H1 (cell line): ENCODE measurements around the gene PACSIN2. TPM values are rescaled to one million over a fixed set of nuclear protein-coding genes. Genes with fewer than 3 reads are reported as not detected.

Experiments used
- CTCF ChIP-seq, 3 experiments: IDR thresholded peaks; 1 replicate in 2 of 3; 2 replicates in 1 of 3; pipeline versions ENCODE4 v1.5.1 to v1.6.1; 2011; ENCODE audit warnings: low read length in 3 of 3, mild to moderate bottlenecking in 3 of 3, inconsistent platforms in 2 of 3, low read depth in 1 of 3, moderate library complexity in 1 of 3; ENCODE audit not compliant: insufficient read depth in 1 of 3; ENCODE audit errors: control extremely low read depth in 1 of 3
- EGR1 ChIP-seq: IDR thresholded peaks from 2 replicates; pipeline ENCODE4 v1.6.1; 2011; ENCODE audit warnings: low read depth, low read length, borderline replicate concordance
- EP300 ChIP-seq, 2 experiments: IDR thresholded peaks; 1 replicate in 1 of 2; 2 replicates in 1 of 2; pipeline ENCODE4 v1.6.1; 2011 to 2012; ENCODE audit warnings: low read depth in 2 of 2, low read length in 2 of 2, mild to moderate bottlenecking in 2 of 2, borderline replicate concordance in 1 of 2, inconsistent platforms in 1 of 2, moderate library complexity in 1 of 2
- JUN ChIP-seq: IDR thresholded peaks from 2 replicates; pipeline ENCODE4 v1.6.1; 2011; ENCODE audit warnings: low read depth, mild to moderate bottlenecking, improper control_type of control experiment, low read length
- KDM1A ChIP-seq: fragments of 200-600, 300-600 bp; sonication (generic); IDR thresholded peaks from 2 replicates; pipeline ENCODE4 v1.7.1; 2016; ENCODE audit warnings: mild to moderate bottlenecking, low read length, borderline replicate concordance
- RAD21 ChIP-seq, 2 experiments: IDR thresholded peaks in 1 of 2; conservative IDR thresholded peaks in 1 of 2; 2 replicates each; pipeline ENCODE4 v1.6.1; 2011; ENCODE audit warnings: low read depth in 2 of 2, low read length in 2 of 2, improper control_type of control experiment in 1 of 2, inconsistent platforms in 1 of 2, mild to moderate bottlenecking in 1 of 2, moderate library complexity in 1 of 2
- SUZ12 ChIP-seq: fragments of 200-600 bp; sonication (generic); IDR thresholded peaks from 2 replicates; pipeline ENCODE4 v1.6.1; 2012; ENCODE audit warnings: mild to moderate bottlenecking, inconsistent platforms, low read length, moderate library complexity, mixed read lengths
- polyA plus RNA-seq, 7 experiments: library from polyadenylated mRNA; depleted of rRNA in 3 of 7; stranded (reverse) in 5 of 7; unstranded in 2 of 7; fragments of >200 nt in 5 of 7; fragments of 200-250 nt in 2 of 7; gene quantifications; 1 replicate in 5 of 7; 2 replicates in 1 of 7; 4 replicates in 1 of 7; pipeline versions ENCODE4 v1.2.1 to v1.2.3, GENCODE V29; 2011 to 2013; ENCODE audit warnings: missing spikeins in 2 of 7, mixed read lengths in 2 of 7
- total RNA-seq: library from RNA; stranded (reverse); fragmentation: NEBNext Ultra II Directional; extraction: Animal tissue kit (Norgen Biotek cat#: 25700); gene quantifications from 2 replicates; pipeline ENCODE4 v1.2.1, GENCODE V29; 2021

Gene PACSIN2
- total and polyA plus RNA-seq, 2 of the 8 experiments (the other 6 are each of a cell fraction or from before 2014, with no cell fraction given) = 44.8 to 64.2 TPM

- TF ChIP-seq CTCF (IDR thresholded peaks at IDR 0.05; ENCODE audit: control extremely low read depth in 1 of 3, insufficient read depth in 1 of 3, low read depth in 1 of 3, low read length in 3 of 3) (no peak), KDM1A (no peak), JUN (no peak), EP300 (IDR thresholded peaks at IDR 0.05; ENCODE audit: borderline replicate concordance in 1 of 2, low read depth in 2 of 2, low read length in 2 of 2) (no peak), EGR1 (no peak), SUZ12 (no peak), RAD21 (IDR thresholded peaks at IDR 0.05 in 1 of 2, conservative IDR thresholded peaks at IDR 0.05 in 1 of 2; ENCODE audit: low read depth in 2 of 2, low read length in 2 of 2) (no peak)
- TF ChIP-seq, all 59 proteins: peak for 0
These were observed 30.6 kb downstream of the PACSIN2 start (continued) for GRCh38 chr22:42984397-42984796.
